Measurements from ENCODE around the gene RIMS4. TPM values are rescaled to one million over a fixed set of nuclear protein-coding genes. Genes with fewer than 3 reads are reported as not detected.

Gene RIMS4
- total and polyA plus RNA-seq, 9 of the 15 experiments (the other 6 are each of a cell fraction or from before 2014, with no cell fraction given): 0.04 TPM; not detected in 8

GRCh38 chr20:44745122-44745597 lies 65.2 kb downstream of the RIMS4 start (continued):
- TF ChIP-seq USF2 (CRISPR knock-in tag; IDR thresholded peaks at IDR 0.05): no peak
- no peak for TF ChIP-seq ZNF232 (CRISPR knock-in tag; IDR thresholded peaks at IDR 0.05)
- no peak for TF ChIP-seq SMAD1 (IDR thresholded peaks at IDR 0.05; ENCODE audit: low read depth, low read length, partially characterized antibody)
- no peak for TF ChIP-seq MCM2 (IDR thresholded peaks at IDR 0.05; ENCODE audit: low read depth)
- TF ChIP-seq NFRKB (IDR thresholded peaks at IDR 0.05; ENCODE audit: low read depth): no peak
- no peak for TF ChIP-seq TGIF2 (CRISPR knock-in tag; IDR thresholded peaks at IDR 0.05)
- no peak for TF ChIP-seq CEBPB (tag; IDR thresholded peaks at IDR 0.05)
- no peak for TF ChIP-seq LCOR (CRISPR knock-in tag; IDR thresholded peaks at IDR 0.05)

- DNase-seq (ENCODE audit: extremely low read depth in 1 of 4, low spot score in 3 of 4) (no peak), FAIRE-seq (no peak), ATAC-seq (no peak)
- Histone ChIP-seq H3K9ac (ENCODE audit: insufficient read depth in 1 of 2, low read depth in 2 of 2, low read length in 2 of 2) (no peak overlapping the region), H3K27me3 (ENCODE audit: control insufficient read depth in 2 of 2, insufficient read depth in 2 of 2, low read length in 2 of 2) (peaks cover 0 to 16% of the 10 kb centered on the region in 2 experiments; a peak in 4 of 5 replicates), H3K4me2 (ENCODE audit: insufficient read depth, low read length) (no peak overlapping the region), H3K4me3 (no peak overlapping the region), H2AFZ (ENCODE audit: low read depth, low read length) (peak overlapping the region; percentile 27; the same call in 1 of the 2 replicates), H3K4me1 (replicated peaks in 1 of 2; ENCODE audit: control insufficient read depth in 2 of 2, insufficient read depth in 2 of 2, low read length in 2 of 2) (peaks cover 3 to 10% of the 10 kb centered on the region in 2 experiments; a peak in 3 of 5 replicates), H3K9me3 (replicated peaks; ENCODE audit: control insufficient read depth, insufficient read depth, low read depth, low read length) (no peaks in the 10 kb centered on the region), H3K9me1 (ENCODE audit: control insufficient read depth, insufficient read depth, low read length) (no peaks in the 10 kb centered on the region), H3K79me2 (ENCODE audit: control insufficient read depth, insufficient read depth, low read length) (no peaks in the 10 kb centered on the region), H3K36me3 (ENCODE audit: control insufficient read depth, insufficient read depth, low read length) (no peaks in the 10 kb centered on the region), H4K20me1 (replicated peaks; ENCODE audit: control insufficient read depth, insufficient read depth, low read length) (no peaks in the 10 kb centered on the region), H3K27ac (ENCODE audit: extremely low read depth, low read depth, low read length) (no peak overlapping the region)
- BruUV-seq (replicated peaks): no TSS peak
- in situ Hi-C loops (cut with MboI): loop anchor here (5.0 to 10.0 kb wide), 2 partner anchors 57 to 121 kb away; no protein-coding TSS in a partner anchor
- ChIA-PET POLR2A (interaction anchor here (0.6 kb wide), 2 partner anchors 211 to 386 kb away, joined by 3 read pairs; no protein-coding TSS in a partner anchor), CTCF (ENCODE audit: low intra/inter-chr PET ratio) (interaction anchor here (0.7 kb wide), 1 partner anchor 368 kb away, joined by 3 read pairs; no protein-coding TSS in a partner anchor)
- TF ChIP-seq RCOR1 (IDR thresholded peaks at IDR 0.05; ENCODE audit: borderline replicate concordance in 1 of 2, low read depth in 2 of 2, low read length in 2 of 2) (no peak), EZH2 (IDR thresholded peaks at IDR 0.05; ENCODE audit: borderline replicate concordance, low read depth, low read length) (no peak)
- 53% methylated on average over 10 of the region's 12 CpGs for WGBS (ENCODE audit: insufficient coverage, low coverage, missing lambda C conversion rate)
- intact Hi-C loops (cut with micrococcal nuclease): no loop called here
Measured at GRCh38 chr20:44743916-44744655, 66.3 kb downstream of the RIMS4 start.
